Measurements from ENCODE around the gene RGS3. TPM values are rescaled to one million over a fixed set of nuclear protein-coding genes. Genes with fewer than 3 reads are reported as not detected.

RGS3 gene
- total RNA-seq, 1 experiment from 2014 or later = 39.4 TPM

DNA sequence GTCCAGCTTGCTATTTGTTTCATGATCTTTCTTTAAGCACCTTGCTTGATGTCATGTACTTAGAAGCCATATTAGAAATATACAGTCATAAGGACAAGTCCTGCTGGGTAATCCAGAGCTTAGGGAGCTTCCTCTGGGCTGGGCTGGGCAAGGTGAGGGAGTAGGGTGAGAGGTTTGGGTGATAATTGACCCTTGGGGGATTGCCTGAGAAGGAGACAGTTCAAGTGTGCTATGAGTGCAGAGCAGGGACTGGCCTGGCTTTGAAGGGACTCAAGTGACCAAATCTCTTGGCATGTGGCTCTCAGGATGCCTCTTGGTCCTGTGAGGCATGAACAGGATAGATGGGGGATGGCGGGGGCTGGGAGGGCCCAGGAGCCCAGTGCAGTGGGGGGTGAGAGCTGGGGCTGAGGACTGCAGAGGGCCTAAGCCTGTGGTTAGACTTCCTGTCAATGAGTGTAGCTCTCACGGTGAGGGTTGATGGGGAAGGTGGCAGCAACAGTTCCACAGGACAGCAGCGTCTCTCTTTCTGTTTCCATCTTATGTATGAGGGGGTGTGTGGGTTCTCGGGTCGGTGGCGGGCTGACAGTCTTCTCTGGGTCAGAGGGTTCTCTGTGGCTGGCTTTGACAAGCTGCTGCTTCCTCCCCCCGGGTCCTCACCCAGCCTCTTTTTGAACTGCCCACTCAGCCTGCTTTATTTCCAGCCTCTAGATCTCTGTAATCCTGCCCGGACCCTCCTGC, 53.5 kb downstream of the RGS3 start:
- H3K27me3 ChIP-seq (ENCODE audit: insufficient read depth, low read length) = no peaks in the 10 kb centered on the region
- no peaks in the 10 kb centered on the region for H4K20me1 ChIP-seq (ENCODE audit: insufficient read depth)
- TF ChIP-seq EZH2 (IDR thresholded peaks at IDR 0.05) (no peak), POLR2A (IDR thresholded peaks at IDR 0.05; ENCODE audit: borderline replicate concordance, extremely low read depth, insufficient read depth, insufficient read length) (no peak), SP1 (IDR thresholded peaks at IDR 0.05; ENCODE audit: low read depth) (no peak), CBX3 (IDR thresholded peaks at IDR 0.05; ENCODE audit: low read depth) (no peak), TCF7L2 (IDR thresholded peaks at IDR 0.05; ENCODE audit: borderline replicate concordance, extremely low read depth, insufficient read depth, insufficient read length) (no peak), FOSL1 (IDR thresholded peaks at IDR 0.05; ENCODE audit: low read depth) (no peak), EGR1 (IDR thresholded peaks at IDR 0.05; ENCODE audit: low read depth) (no peak), RAD21 (IDR thresholded peaks at IDR 0.05; ENCODE audit: low read depth) (no peak), SIN3A (IDR thresholded peaks at IDR 0.05; ENCODE audit: low read depth) (no peak), ZNF274 (IDR thresholded peaks at IDR 0.05; ENCODE audit: low read depth, low read length) (no peak), POLR2AphosphoS5 (IDR thresholded peaks at IDR 0.05; ENCODE audit: low read depth, low read length) (no peak), ZFX (IDR thresholded peaks at IDR 0.05) (no peak), EZH2phosphoT487 (IDR thresholded peaks at IDR 0.05; ENCODE audit: borderline replicate concordance) (no peak), YY1 (IDR thresholded peaks at IDR 0.05; ENCODE audit: extremely low read depth, insufficient replicate concordance, low read depth, low read length) (no peak), ELF1 (IDR thresholded peaks at IDR 0.05; ENCODE audit: borderline replicate concordance, low read depth) (no peak)
- TF ChIP-seq, protein P1, sequence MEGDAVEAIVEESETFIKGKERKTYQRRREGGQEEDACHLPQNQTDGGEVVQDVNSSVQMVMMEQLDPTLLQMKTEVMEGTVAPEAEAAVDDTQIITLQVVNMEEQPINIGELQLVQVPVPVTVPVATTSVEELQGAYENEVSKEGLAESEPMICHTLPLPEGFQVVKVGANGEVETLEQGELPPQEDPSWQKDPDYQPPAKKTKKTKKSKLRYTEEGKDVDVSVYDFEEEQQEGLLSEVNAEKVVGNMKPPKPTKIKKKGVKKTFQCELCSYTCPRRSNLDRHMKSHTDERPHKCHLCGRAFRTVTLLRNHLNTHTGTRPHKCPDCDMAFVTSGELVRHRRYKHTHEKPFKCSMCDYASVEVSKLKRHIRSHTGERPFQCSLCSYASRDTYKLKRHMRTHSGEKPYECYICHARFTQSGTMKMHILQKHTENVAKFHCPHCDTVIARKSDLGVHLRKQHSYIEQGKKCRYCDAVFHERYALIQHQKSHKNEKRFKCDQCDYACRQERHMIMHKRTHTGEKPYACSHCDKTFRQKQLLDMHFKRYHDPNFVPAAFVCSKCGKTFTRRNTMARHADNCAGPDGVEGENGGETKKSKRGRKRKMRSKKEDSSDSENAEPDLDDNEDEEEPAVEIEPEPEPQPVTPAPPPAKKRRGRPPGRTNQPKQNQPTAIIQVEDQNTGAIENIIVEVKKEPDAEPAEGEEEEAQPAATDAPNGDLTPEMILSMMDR (IDR thresholded peaks at IDR 0.05 in 2 of 3, conservative IDR thresholded peaks at IDR 0.05 in 1 of 3; ENCODE audit: borderline replicate concordance in 1 of 3, insufficient read depth in 1 of 3, low read depth in 2 of 3, low read length in 2 of 3) = no peak
- TF ChIP-seq, protein P2, sequence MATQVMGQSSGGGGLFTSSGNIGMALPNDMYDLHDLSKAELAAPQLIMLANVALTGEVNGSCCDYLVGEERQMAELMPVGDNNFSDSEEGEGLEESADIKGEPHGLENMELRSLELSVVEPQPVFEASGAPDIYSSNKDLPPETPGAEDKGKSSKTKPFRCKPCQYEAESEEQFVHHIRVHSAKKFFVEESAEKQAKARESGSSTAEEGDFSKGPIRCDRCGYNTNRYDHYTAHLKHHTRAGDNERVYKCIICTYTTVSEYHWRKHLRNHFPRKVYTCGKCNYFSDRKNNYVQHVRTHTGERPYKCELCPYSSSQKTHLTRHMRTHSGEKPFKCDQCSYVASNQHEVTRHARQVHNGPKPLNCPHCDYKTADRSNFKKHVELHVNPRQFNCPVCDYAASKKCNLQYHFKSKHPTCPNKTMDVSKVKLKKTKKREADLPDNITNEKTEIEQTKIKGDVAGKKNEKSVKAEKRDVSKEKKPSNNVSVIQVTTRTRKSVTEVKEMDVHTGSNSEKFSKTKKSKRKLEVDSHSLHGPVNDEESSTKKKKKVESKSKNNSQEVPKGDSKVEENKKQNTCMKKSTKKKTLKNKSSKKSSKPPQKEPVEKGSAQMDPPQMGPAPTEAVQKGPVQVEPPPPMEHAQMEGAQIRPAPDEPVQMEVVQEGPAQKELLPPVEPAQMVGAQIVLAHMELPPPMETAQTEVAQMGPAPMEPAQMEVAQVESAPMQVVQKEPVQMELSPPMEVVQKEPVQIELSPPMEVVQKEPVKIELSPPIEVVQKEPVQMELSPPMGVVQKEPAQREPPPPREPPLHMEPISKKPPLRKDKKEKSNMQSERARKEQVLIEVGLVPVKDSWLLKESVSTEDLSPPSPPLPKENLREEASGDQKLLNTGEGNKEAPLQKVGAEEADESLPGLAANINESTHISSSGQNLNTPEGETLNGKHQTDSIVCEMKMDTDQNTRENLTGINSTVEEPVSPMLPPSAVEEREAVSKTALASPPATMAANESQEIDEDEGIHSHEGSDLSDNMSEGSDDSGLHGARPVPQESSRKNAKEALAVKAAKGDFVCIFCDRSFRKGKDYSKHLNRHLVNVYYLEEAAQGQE (IDR thresholded peaks at IDR 0.05; ENCODE audit: low read depth) = no peak
- TF ChIP-seq, protein P3, sequence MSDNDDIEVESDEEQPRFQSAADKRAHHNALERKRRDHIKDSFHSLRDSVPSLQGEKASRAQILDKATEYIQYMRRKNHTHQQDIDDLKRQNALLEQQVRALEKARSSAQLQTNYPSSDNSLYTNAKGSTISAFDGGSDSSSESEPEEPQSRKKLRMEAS (IDR thresholded peaks at IDR 0.05) = no peak
- TF ChIP-seq, protein P4, sequence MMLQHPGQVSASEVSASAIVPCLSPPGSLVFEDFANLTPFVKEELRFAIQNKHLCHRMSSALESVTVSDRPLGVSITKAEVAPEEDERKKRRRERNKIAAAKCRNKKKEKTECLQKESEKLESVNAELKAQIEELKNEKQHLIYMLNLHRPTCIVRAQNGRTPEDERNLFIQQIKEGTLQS (IDR thresholded peaks at IDR 0.05) = no peak
- no peak overlapping the region for H3K9ac ChIP-seq (ENCODE audit: low read length)
- no peak overlapping the region for H3K27ac ChIP-seq (ENCODE audit: low read depth, low read length)
- ChIA-PET CTCF (no interaction called here), POLR2A (no interaction called here), RAD21 (ENCODE audit: low non-redundant PET in 1 of 2, low total read pairs in 2 of 2, uncharacterized antibody in 2 of 2, unreplicated experiment in 2 of 2) (no interaction called here)
- no peak for ATAC-seq
- no peak overlapping the region for H3K4me3 ChIP-seq (replicated peaks in 1 of 2; ENCODE audit: low read depth in 1 of 2, low read length in 2 of 2)
- H3K4me2 ChIP-seq (ENCODE audit: low read length) = no peak overlapping the region
- no peak overlapping the region for H2AFZ ChIP-seq (ENCODE audit: low read depth, low read length, poor library complexity, severe bottlenecking)
- no TSS peak for BruUV-seq (replicated peaks)
- H3K9me3 ChIP-seq (ENCODE audit: control insufficient read depth in 1 of 2, insufficient read depth in 1 of 2, low read depth in 1 of 2, low read length in 2 of 2) = no peaks in the 10 kb centered on the region
- intact Hi-C loops (cut with micrococcal nuclease) = no loop called here
- no peaks in the 10 kb centered on the region for H3K79me2 ChIP-seq (ENCODE audit: insufficient read depth, low read length)
- H3K9me2 ChIP-seq (ENCODE audit: insufficient read depth) = no peaks in the 10 kb centered on the region
- DNase-seq (ENCODE audit: low read depth, low spot score) = no peak
- H3K4me1 ChIP-seq (ENCODE audit: control insufficient read depth in 1 of 2, insufficient read depth in 2 of 2, low read length in 2 of 2) = peaks cover 0 to 5% of the 10 kb centered on the region in 2 experiments; a peak in 1 of 4 replicates
- H3K36me3 ChIP-seq (ENCODE audit: control insufficient read depth in 1 of 2, insufficient read depth in 2 of 2, low read length in 2 of 2) = peaks cover 18 to 39% of the 10 kb centered on the region in 2 experiments
